Islet of Langerhans (tissue), 1 donor: ENCODE data around the gene NBPF10.
"Not testable (repeated sequence)": the region's sequence is repeated elsewhere in the genome, so short reads cannot be mapped to it uniquely, and the experiment has no call there.

Experiments used
- FAIRE-seq: peaks from one replicate; lab custom pipeline; 2011; peaks lifted over from hg19 to GRCh38; lab: Jason Lieb, UNC

The NBPF10 gene

GRCh38 chr1:146144465-146144864 is at the start of gene NBPF10:
TSS of gene NBPF10 (minus strand) at chr1:146144804. CDS start at chr1:146144769, 35 bp downstream.
- FAIRE-seq = not testable (repeated sequence)

- FAIRE-seq = not testable (repeated sequence)
Observed at GRCh38 chr1:146174531-146174930, 29.9 kb upstream of the NBPF10 start.

- FAIRE-seq = not testable (repeated sequence)
Observed at GRCh38 chr1:146167740-146168139, 23.1 kb upstream of the NBPF10 start.

GRCh38 chr1:146167273-146167672 is 22.7 kb upstream of the NBPF10 start:
- not testable (repeated sequence) for FAIRE-seq
